ENCODE results near the gene DRD1. TPM values are rescaled to one million over a fixed set of nuclear protein-coding genes. Genes with fewer than 3 reads are reported as not detected.

Gene DRD1
- total RNA-seq, 2 experiments from 2014 or later = not detected

- DNase-seq (no peak), ATAC-seq (ENCODE audit: poor library complexity) (no peak)
- ChIA-PET POLR2A (no interaction called here), CTCF (no interaction called here)
- Histone ChIP-seq H3K27ac (ENCODE audit: low read depth in 1 of 2, low read length in 2 of 2) (no peak overlapping the region), H3K36me3 (ENCODE audit: insufficient read depth, low read length) (no peaks in the 10 kb centered on the region), H3K4me3 (ENCODE audit: low read length) (no peak overlapping the region), H3K27me3 (ENCODE audit: control insufficient read depth in 1 of 2, insufficient read depth in 2 of 2, low read length in 2 of 2) (peaks cover 11 to 47% of the 10 kb centered on the region in 2 experiments), H3K9me3 (ENCODE audit: control insufficient read depth in 1 of 2, insufficient read depth in 1 of 2, low read length in 2 of 2) (no peaks in the 10 kb centered on the region), H3K4me1 (ENCODE audit: insufficient read depth, low read length) (no peaks in the 10 kb centered on the region)
- peaks cover 82% of the 10 kb centered on the region for H3K27me3 Mint-ChIP-seq
- peaks cover 3% of the 10 kb centered on the region for H3K9me3 Mint-ChIP-seq
- TF ChIP-seq CTCF (IDR thresholded peaks at IDR 0.05) = no peak
- no peak overlapping the region for H3K4me3 Mint-ChIP-seq
- H3K27ac Mint-ChIP-seq = no peak overlapping the region
- H3K36me3 Mint-ChIP-seq (ENCODE audit: low read depth) = no peaks in the 10 kb centered on the region
- intact Hi-C loops (cut with DNase I, micrococcal nuclease) = no loop called here
- no peaks in the 10 kb centered on the region for H3K4me1 Mint-ChIP-seq (ENCODE audit: low read depth)
These were observed 23.6 kb downstream of the DRD1 start for GRCh38 chr5:175420383-175420782.

GRCh38 chr5:175418251-175418650 lies 25.7 kb downstream of the DRD1 start:
- ATAC-seq (ENCODE audit: poor library complexity) (no peak), DNase-seq (no peak)
- Mint-ChIP-seq H3K36me3 (ENCODE audit: low read depth) (no peaks in the 10 kb centered on the region), H3K27ac (no peak overlapping the region), H3K9me3 (peaks cover 3% of the 10 kb centered on the region), H3K4me1 (ENCODE audit: low read depth) (no peaks in the 10 kb centered on the region), H3K4me3 (no peak overlapping the region), H3K27me3 (peaks cover 82% of the 10 kb centered on the region)
- ChIA-PET CTCF (no interaction called here), POLR2A (no interaction called here)
- intact Hi-C loops (cut with DNase I, micrococcal nuclease) = no loop called here
- peaks cover 11 to 42% of the 10 kb centered on the region in 2 experiments for H3K27me3 ChIP-seq (ENCODE audit: control insufficient read depth in 1 of 2, insufficient read depth in 2 of 2, low read length in 2 of 2)
- no peaks in the 10 kb centered on the region for H3K4me1 ChIP-seq (ENCODE audit: insufficient read depth, low read length)
- H3K4me3 ChIP-seq (ENCODE audit: low read length) = no peak overlapping the region
- H3K36me3 ChIP-seq (ENCODE audit: insufficient read depth, low read length) = no peaks in the 10 kb centered on the region
- TF ChIP-seq CTCF (IDR thresholded peaks at IDR 0.05) = no peak
- no peaks in the 10 kb centered on the region for H3K9me3 ChIP-seq (ENCODE audit: control insufficient read depth in 1 of 2, insufficient read depth in 1 of 2, low read length in 2 of 2)
- H3K27ac ChIP-seq (ENCODE audit: low read depth in 1 of 2, low read length in 2 of 2) = no peak overlapping the region

GRCh38 chr5:175417384-175417783 lies 26.6 kb downstream of the DRD1 start:
- no peak overlapping the region for H3K27ac ChIP-seq (ENCODE audit: low read depth in 1 of 2, low read length in 2 of 2)
- H3K36me3 ChIP-seq (ENCODE audit: insufficient read depth, low read length) = no peaks in the 10 kb centered on the region
- DNase-seq = no peak
- no peak overlapping the region for H3K27ac Mint-ChIP-seq
- H3K27me3 Mint-ChIP-seq = peaks cover 78% of the 10 kb centered on the region
- H3K9me3 ChIP-seq (ENCODE audit: control insufficient read depth in 1 of 2, insufficient read depth in 1 of 2, low read length in 2 of 2) = no peaks in the 10 kb centered on the region
- H3K9me3 Mint-ChIP-seq = peaks cover 3% of the 10 kb centered on the region
- ChIA-PET POLR2A (no interaction called here), CTCF (no interaction called here)
- TF ChIP-seq CTCF (IDR thresholded peaks at IDR 0.05) = no peak
- no peaks in the 10 kb centered on the region for H3K4me1 ChIP-seq (ENCODE audit: insufficient read depth, low read length)
- intact Hi-C loops (cut with DNase I, micrococcal nuclease) = no loop called here
- H3K27me3 ChIP-seq (ENCODE audit: control insufficient read depth in 1 of 2, insufficient read depth in 2 of 2, low read length in 2 of 2) = peaks cover 11 to 35% of the 10 kb centered on the region in 2 experiments
- H3K4me3 Mint-ChIP-seq = no peak overlapping the region
- no peaks in the 10 kb centered on the region for H3K4me1 Mint-ChIP-seq (ENCODE audit: low read depth)
- no peak overlapping the region for H3K4me3 ChIP-seq (ENCODE audit: low read length)
- no peak for ATAC-seq (ENCODE audit: poor library complexity)
- H3K36me3 Mint-ChIP-seq (ENCODE audit: low read depth) = no peaks in the 10 kb centered on the region
